A673 (cell line): ENCODE results near the gene ADAM30.

Experiments
- EZH2 ChIP-seq: fragments of 200-600 bp; sonication (generic); IDR thresholded peaks from 2 replicates; pipeline ENCODE4 v1.6.1; 2017; ENCODE audit warnings: borderline replicate concordance, low read depth, mild to moderate bottlenecking, mixed read lengths, antibody characterized with exemption, low read length; ENCODE audit not compliant: poor library complexity, severe bottlenecking
- TF ChIP-seq, protein P1 (sequence below): fragments of 300-800, 200-600 bp; sonication (generic); conservative IDR thresholded peaks from 2 replicates; pipeline ENCODE4 v1.5.1; 2017; ENCODE audit warnings: low read depth, mild to moderate bottlenecking, antibody characterized with exemption, low read length, moderate library complexity, mixed read lengths

DNA sequence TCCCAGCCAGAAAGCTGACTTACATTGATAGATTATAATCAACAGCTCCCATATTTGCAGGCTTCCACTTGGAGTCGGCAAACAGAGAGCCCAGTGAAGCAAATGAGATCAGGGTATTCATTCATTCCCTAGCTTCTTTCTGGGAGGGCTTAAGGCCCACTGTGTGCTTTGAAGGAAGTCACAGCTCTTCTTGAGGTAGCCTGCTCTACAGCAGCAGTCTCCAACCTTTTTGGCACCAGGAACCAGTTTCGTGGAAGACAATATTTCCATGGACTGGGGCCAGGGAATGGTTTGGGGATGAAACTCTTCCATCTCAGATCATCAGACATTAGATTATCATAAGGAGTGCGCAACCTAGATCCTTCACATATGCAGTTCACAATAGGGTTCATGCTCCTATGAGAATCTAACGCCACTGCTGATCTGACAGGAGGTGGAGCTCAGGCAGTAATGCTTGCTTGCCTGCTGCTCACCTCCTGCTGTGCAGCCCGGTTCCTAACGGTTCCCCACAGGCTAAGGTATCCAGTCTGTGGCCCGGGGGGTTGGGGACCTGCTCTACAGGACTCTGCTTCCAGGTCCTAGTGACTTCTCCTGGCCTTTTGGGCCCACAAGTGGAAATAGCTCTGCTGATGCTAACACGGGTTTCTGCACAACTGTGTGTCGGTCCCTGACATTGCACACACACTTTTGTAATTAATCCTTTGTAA lies 13.7 kb upstream of the ADAM30 start:
- no peak for TF ChIP-seq EZH2
- TF ChIP-seq, protein P1, sequence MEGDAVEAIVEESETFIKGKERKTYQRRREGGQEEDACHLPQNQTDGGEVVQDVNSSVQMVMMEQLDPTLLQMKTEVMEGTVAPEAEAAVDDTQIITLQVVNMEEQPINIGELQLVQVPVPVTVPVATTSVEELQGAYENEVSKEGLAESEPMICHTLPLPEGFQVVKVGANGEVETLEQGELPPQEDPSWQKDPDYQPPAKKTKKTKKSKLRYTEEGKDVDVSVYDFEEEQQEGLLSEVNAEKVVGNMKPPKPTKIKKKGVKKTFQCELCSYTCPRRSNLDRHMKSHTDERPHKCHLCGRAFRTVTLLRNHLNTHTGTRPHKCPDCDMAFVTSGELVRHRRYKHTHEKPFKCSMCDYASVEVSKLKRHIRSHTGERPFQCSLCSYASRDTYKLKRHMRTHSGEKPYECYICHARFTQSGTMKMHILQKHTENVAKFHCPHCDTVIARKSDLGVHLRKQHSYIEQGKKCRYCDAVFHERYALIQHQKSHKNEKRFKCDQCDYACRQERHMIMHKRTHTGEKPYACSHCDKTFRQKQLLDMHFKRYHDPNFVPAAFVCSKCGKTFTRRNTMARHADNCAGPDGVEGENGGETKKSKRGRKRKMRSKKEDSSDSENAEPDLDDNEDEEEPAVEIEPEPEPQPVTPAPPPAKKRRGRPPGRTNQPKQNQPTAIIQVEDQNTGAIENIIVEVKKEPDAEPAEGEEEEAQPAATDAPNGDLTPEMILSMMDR = no peak
